Endothelial cell of umbilical vein (primary cell): ENCODE results near the gene CORO2B.

Experiments used
- EZH2 ChIP-seq: IDR thresholded peaks from 2 replicates; pipeline ENCODE4 v1.6.1; 2012; ENCODE audit warnings: borderline replicate concordance, low read depth, mild to moderate bottlenecking, moderate library complexity, low read length, inconsistent platforms; ENCODE audit not compliant: severe bottlenecking
- GATA2 ChIP-seq: IDR thresholded peaks from 2 replicates; pipeline ENCODE4 v1.7.0; 2011; ENCODE audit warnings: low read depth, mild to moderate bottlenecking, moderate library complexity, mixed read lengths, low read length; ENCODE audit not compliant: insufficient read length, insufficient read depth
- POLR2AphosphoS5 ChIP-seq: IDR thresholded peaks from 2 replicates; pipeline ENCODE4 v1.6.1; 2012; ENCODE audit warnings: low read depth, mild to moderate bottlenecking, control low read depth, low read length, moderate library complexity; ENCODE audit not compliant: insufficient read depth
- TF ChIP-seq, protein P1 (sequence below), 2 donors: IDR thresholded peaks; 1 replicate in 1 of 2; 2 replicates in 1 of 2; pipeline ENCODE4 v1.5.1; 2011; ENCODE audit warnings: low read length in 2 of 2, mild to moderate bottlenecking in 2 of 2, moderate library complexity in 2 of 2, control low read depth in 1 of 2, inconsistent platforms in 1 of 2, low read depth in 1 of 2; ENCODE audit not compliant: insufficient read depth in 1 of 2; ENCODE audit errors: extremely low read depth in 1 of 2

DNA sequence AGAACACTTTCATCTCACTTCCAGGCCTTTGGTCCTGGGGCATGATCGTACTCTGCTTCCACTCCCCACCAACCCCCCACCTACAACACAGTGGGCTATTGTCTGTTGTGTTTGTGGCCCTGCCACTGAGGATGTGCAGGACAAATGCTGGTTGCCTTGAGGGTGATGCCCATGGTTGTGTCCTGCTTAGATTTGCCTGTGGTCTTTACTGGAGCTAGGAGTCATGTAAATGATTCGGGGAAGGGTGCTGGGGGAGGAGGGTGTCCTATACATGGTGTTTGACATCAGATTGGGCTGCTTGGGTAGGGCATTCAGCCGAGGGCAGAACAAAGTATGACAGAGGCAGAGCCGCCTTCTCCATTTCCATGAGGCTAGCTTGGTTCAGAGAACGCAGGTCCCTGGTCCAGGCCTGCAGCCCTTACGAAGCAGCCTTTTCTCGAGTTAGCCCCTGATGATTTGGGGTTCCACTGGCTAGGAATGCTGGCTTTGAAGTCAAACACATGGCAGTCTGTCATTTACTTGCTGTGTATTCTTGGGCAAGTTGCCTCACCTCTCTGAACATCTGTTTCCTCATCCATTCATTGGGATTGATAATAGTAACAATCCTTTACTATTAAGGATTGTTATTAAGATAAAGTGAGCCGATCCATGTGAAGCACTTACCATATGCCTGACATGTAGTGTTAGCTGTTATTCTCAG is 6.9 kb downstream of the CORO2B start:
- TF ChIP-seq, protein P1, sequence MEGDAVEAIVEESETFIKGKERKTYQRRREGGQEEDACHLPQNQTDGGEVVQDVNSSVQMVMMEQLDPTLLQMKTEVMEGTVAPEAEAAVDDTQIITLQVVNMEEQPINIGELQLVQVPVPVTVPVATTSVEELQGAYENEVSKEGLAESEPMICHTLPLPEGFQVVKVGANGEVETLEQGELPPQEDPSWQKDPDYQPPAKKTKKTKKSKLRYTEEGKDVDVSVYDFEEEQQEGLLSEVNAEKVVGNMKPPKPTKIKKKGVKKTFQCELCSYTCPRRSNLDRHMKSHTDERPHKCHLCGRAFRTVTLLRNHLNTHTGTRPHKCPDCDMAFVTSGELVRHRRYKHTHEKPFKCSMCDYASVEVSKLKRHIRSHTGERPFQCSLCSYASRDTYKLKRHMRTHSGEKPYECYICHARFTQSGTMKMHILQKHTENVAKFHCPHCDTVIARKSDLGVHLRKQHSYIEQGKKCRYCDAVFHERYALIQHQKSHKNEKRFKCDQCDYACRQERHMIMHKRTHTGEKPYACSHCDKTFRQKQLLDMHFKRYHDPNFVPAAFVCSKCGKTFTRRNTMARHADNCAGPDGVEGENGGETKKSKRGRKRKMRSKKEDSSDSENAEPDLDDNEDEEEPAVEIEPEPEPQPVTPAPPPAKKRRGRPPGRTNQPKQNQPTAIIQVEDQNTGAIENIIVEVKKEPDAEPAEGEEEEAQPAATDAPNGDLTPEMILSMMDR (IDR thresholded peaks at IDR 0.05; ENCODE audit: extremely low read depth in 1 of 2, insufficient read depth in 1 of 2, low read depth in 1 of 2, low read length in 2 of 2) = no peak
- TF ChIP-seq POLR2AphosphoS5 (no peak), GATA2 (no peak), EZH2 (no peak)
